ENCODE data around the gene MGMT.

The MGMT gene

GRCh38 chr10:129709101-129709500 lies 242.1 kb downstream of the MGMT start:
- H3K4me3 ChIP-seq (ENCODE audit: low read length): no peak overlapping the region
- no peak for DNase-seq (ENCODE audit: low read depth, low spot score)

- DNase-seq (ENCODE audit: low read depth, low spot score): no peak
- no peak overlapping the region for H3K4me3 ChIP-seq (ENCODE audit: low read length)
These were observed 242.8 kb downstream of the MGMT start for GRCh38 chr10:129709627-129710509.

- DNase-seq (ENCODE audit: low read depth, low spot score): no peak
- H3K4me3 ChIP-seq (ENCODE audit: low read length): no peak overlapping the region
These were observed 243.4 kb downstream of the MGMT start for GRCh38 chr10:129710510-129710847.

- DNase-seq (ENCODE audit: low read depth, low spot score): no peak
- H3K4me3 ChIP-seq (ENCODE audit: low read length): no peak overlapping the region
These were observed 244.2 kb downstream of the MGMT start for GRCh38 chr10:129711291-129711690.

- no peak for DNase-seq (ENCODE audit: low read depth, low spot score)
- H3K4me3 ChIP-seq (ENCODE audit: low read length): no peak overlapping the region
These were observed 245.0 kb downstream of the MGMT start for GRCh38 chr10:129712000-129712399.

GRCh38 chr10:129713659-129714265 lies 246.7 kb downstream of the MGMT start:
- no peak overlapping the region for H3K4me3 ChIP-seq (ENCODE audit: low read length)
- no peak for DNase-seq (ENCODE audit: low read depth, low spot score)

GRCh38 chr10:129715805-129716204 lies 248.8 kb downstream of the MGMT start:
- DNase-seq (ENCODE audit: low read depth, low spot score): no peak
- no peak overlapping the region for H3K4me3 ChIP-seq (ENCODE audit: low read length)

GRCh38 chr10:129716211-129716681 lies 249.2 kb downstream of the MGMT start:
- no peak for DNase-seq (ENCODE audit: low read depth, low spot score)
- H3K4me3 ChIP-seq (ENCODE audit: low read length): no peak overlapping the region

GRCh38 chr10:129716881-129717280 lies 249.8 kb downstream of the MGMT start:
- H3K4me3 ChIP-seq (ENCODE audit: low read length): no peak overlapping the region
- DNase-seq (ENCODE audit: low read depth, low spot score): no peak

- no peak overlapping the region for H3K4me3 ChIP-seq (ENCODE audit: low read length)
- no peak for DNase-seq (ENCODE audit: low read depth, low spot score)
These were observed 250.9 kb downstream of the MGMT start for GRCh38 chr10:129717816-129718547.

GRCh38 chr10:129718548-129719414 lies 251.7 kb downstream of the MGMT start:
- no peak for DNase-seq (ENCODE audit: low read depth, low spot score)
- no peak overlapping the region for H3K4me3 ChIP-seq (ENCODE audit: low read length)

GRCh38 chr10:129719415-129719739 lies 252.3 kb downstream of the MGMT start:
- DNase-seq (ENCODE audit: low read depth, low spot score): no peak
- no peak overlapping the region for H3K4me3 ChIP-seq (ENCODE audit: low read length)

- DNase-seq (ENCODE audit: low read depth, low spot score): peak; percentile 29
- no peak overlapping the region for H3K4me3 ChIP-seq (ENCODE audit: low read length)
These were observed 253.0 kb downstream of the MGMT start for GRCh38 chr10:129719889-129720590.

GRCh38 chr10:129725011-129725410 lies 258.0 kb downstream of the MGMT start:
- no peak for DNase-seq (ENCODE audit: low read depth, low spot score)
- no peak overlapping the region for H3K4me3 ChIP-seq (ENCODE audit: low read length)

GRCh38 chr10:129725482-129725881 lies 258.4 kb downstream of the MGMT start:
- DNase-seq (ENCODE audit: low read depth, low spot score): no peak
- H3K4me3 ChIP-seq (ENCODE audit: low read length): no peak overlapping the region

GRCh38 chr10:129725890-129726631 lies 259.0 kb downstream of the MGMT start:
- no peak overlapping the region for H3K4me3 ChIP-seq (ENCODE audit: low read length)
- no peak for DNase-seq (ENCODE audit: low read depth, low spot score)

- H3K4me3 ChIP-seq (ENCODE audit: low read length): no peak overlapping the region
- no peak for DNase-seq (ENCODE audit: low read depth, low spot score)
These were observed 260.0 kb downstream of the MGMT start for GRCh38 chr10:129727071-129727470.

GRCh38 chr10:129727495-129727894 lies 260.5 kb downstream of the MGMT start:
- H3K4me3 ChIP-seq (ENCODE audit: low read length): no peak overlapping the region
- no peak for DNase-seq (ENCODE audit: low read depth, low spot score)

All from Jurkat, Clone E6-1 (cell line).